Measurements from ENCODE around the gene VEGFB. TPM values are rescaled to one million over a fixed set of nuclear protein-coding genes. Genes with fewer than 3 reads are reported as not detected.

Gene VEGFB
- total RNA-seq, 1 experiment from 2014 or later = 101 TPM

DNA sequence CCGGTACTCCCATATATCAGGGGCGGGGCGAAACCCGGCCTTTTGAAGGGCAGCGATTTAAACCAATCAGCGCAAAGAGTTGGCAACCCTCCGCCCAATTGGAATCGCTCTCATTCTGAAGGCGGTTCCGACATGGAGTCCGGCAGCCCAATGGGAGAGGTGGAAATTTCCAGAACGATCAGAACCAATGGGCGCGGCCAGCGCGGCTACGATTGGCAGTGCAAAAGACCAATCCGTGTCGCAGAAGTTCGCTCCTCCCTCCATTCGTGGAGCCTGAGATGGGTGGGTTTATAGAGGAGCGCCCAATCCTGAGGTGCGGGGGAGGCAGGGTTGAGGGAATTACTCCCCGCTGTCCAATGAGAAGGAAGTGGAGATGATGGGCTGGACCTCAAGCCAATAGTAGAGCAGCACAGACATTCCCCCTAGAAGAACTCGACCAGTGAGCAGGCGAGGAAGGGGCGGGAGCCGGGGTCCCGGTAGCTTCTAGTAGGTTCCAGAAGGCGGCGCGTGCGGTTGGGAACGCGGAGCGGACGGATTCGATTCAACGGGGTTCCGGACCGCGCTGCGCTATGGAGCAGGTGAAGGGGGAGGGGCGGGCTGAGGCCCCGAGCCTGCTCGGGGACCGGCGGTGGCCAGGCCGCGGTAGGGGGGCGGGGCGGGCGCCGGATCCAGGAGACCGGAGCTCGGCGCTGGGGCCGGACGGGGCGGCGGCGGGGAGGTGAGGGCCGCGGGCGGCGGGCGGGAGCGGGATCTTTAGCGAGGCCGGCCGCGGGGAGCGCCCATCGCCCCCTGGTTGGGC, 48.5 kb upstream of the VEGFB start, which contains the start of gene STIP1:
STIP1 (plus strand) TSS at position 479 of the 799 bp plus-strand sequence; CDS start at position 570, 91 bp downstream.
- ChIA-PET POLR2A (interaction anchor here (0.6 kb wide), 2 partner anchors 11 to 324 kb away, joined by 5 to 8 read pairs; no protein-coding TSS in a partner anchor), CTCF (interaction anchor here (1.0 to 1.1 kb wide), 2 partner anchors 10 to 23 kb away, joined by 3 read pairs; no protein-coding TSS in a partner anchor)
- TF ChIP-seq SIN3A (IDR thresholded peaks at IDR 0.05; ENCODE audit: borderline replicate concordance, insufficient read depth, low read depth, low read length) (peak; percentile 90; the same call in 1 of the 2 replicates), POLR2AphosphoS5 (IDR thresholded peaks at IDR 0.05; ENCODE audit: low read depth, low read length) (no peak; the same call in 1 of the 2 replicates), TCF7L2 (IDR thresholded peaks at IDR 0.05; ENCODE audit: low read depth, low read length) (0 out of 2 replicates have a peak, but pooled peaks have one; percentile 22)
- TF ChIP-seq, protein P1, sequence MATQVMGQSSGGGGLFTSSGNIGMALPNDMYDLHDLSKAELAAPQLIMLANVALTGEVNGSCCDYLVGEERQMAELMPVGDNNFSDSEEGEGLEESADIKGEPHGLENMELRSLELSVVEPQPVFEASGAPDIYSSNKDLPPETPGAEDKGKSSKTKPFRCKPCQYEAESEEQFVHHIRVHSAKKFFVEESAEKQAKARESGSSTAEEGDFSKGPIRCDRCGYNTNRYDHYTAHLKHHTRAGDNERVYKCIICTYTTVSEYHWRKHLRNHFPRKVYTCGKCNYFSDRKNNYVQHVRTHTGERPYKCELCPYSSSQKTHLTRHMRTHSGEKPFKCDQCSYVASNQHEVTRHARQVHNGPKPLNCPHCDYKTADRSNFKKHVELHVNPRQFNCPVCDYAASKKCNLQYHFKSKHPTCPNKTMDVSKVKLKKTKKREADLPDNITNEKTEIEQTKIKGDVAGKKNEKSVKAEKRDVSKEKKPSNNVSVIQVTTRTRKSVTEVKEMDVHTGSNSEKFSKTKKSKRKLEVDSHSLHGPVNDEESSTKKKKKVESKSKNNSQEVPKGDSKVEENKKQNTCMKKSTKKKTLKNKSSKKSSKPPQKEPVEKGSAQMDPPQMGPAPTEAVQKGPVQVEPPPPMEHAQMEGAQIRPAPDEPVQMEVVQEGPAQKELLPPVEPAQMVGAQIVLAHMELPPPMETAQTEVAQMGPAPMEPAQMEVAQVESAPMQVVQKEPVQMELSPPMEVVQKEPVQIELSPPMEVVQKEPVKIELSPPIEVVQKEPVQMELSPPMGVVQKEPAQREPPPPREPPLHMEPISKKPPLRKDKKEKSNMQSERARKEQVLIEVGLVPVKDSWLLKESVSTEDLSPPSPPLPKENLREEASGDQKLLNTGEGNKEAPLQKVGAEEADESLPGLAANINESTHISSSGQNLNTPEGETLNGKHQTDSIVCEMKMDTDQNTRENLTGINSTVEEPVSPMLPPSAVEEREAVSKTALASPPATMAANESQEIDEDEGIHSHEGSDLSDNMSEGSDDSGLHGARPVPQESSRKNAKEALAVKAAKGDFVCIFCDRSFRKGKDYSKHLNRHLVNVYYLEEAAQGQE (IDR thresholded peaks at IDR 0.05; ENCODE audit: insufficient read depth in 1 of 2, low read depth in 2 of 2, low read length in 1 of 2) = no peak
- DNase-seq (ENCODE audit: low read depth, low spot score) (peak; percentile 100), ATAC-seq (peak; percentile 91)
- H3K27ac ChIP-seq (ENCODE audit: low read length) = peak within 1 kb of the TSS; percentile 98
- no peaks in the 10 kb centered on the region for H3K9me3 ChIP-seq (ENCODE audit: control insufficient read depth, insufficient read depth, low read depth, low read length)
- intact Hi-C loops (cut with micrococcal nuclease; ENCODE audit: unreplicated experiment) = no loop called here
- peaks cover 39% of the 10 kb centered on the region for H3K4me1 ChIP-seq (ENCODE audit: control insufficient read depth, insufficient read depth, low read length)
- no peaks in the 10 kb centered on the region for H3K27me3 ChIP-seq (ENCODE audit: control insufficient read depth, insufficient read depth, low read length)
- in situ Hi-C loops (cut with HindIII; ENCODE audit: low pct_unique_long_range_greater_than_20kb, low sequenced_read_pairs) = no loop called here
- peak within 1 kb of the TSS; percentile 83 to 90; a peak in 3 of 4 replicates for H3K4me3 ChIP-seq (ENCODE audit: low read depth in 2 of 2, low read length in 2 of 2)
- BruUV-seq (replicated peaks) = no TSS peak
- H3K36me3 ChIP-seq (ENCODE audit: control insufficient read depth, insufficient read depth, low read length) = peaks cover 4% of the 10 kb centered on the region; the same call in 1 of the 2 replicates

DNA sequence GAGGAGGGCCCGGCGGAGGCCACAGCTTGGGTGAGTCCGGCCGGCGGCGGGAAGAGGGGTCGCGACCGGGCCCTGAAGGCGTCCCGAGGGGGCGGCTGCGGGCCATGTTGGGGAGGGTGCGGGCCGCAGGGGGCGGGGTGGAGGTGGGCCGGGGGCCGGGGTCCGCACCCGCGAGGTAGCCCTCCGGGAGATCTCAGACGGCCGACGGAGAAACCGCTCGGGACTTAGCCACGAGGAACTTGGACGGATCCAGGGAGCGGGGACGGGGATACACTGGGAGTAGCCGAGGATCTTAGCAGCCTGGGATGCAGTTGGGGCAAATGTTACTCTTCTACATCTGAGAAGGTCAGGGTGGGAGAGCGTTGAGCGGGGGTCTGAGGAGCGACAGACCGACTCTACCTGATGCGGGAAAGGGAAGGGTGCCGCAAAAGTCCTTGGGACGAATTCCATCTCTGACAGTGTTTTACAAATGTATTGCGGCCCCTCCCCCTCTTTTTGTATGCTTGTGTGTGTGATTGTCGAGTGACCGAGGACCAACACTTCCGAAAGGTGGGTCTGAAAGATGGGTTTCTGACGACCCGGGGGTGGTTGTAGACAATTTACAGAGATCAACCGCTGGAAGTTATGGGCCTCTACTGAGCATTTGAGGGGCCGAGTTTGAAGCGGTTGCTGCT, 47.8 kb upstream of the VEGFB start:
- ChIA-PET POLR2A (no interaction called here), CTCF (no interaction called here)
- no peak for DNase-seq (ENCODE audit: low read depth, low spot score)
- Histone ChIP-seq H3K27me3 (ENCODE audit: control insufficient read depth, insufficient read depth, low read length) (no peaks in the 10 kb centered on the region), H3K4me3 (ENCODE audit: low read depth in 2 of 2, low read length in 2 of 2) (no peak overlapping the region), H3K9me3 (ENCODE audit: control insufficient read depth, insufficient read depth, low read depth, low read length) (no peaks in the 10 kb centered on the region), H3K27ac (ENCODE audit: low read length) (no peak overlapping the region), H3K4me1 (ENCODE audit: control insufficient read depth, insufficient read depth, low read length) (peaks cover 32% of the 10 kb centered on the region), H3K36me3 (ENCODE audit: control insufficient read depth, insufficient read depth, low read length) (peaks cover 4% of the 10 kb centered on the region; the same call in 1 of the 2 replicates)
- intact Hi-C loops (cut with micrococcal nuclease; ENCODE audit: unreplicated experiment) = no loop called here
- no peak for ATAC-seq
- TF ChIP-seq, protein P2, sequence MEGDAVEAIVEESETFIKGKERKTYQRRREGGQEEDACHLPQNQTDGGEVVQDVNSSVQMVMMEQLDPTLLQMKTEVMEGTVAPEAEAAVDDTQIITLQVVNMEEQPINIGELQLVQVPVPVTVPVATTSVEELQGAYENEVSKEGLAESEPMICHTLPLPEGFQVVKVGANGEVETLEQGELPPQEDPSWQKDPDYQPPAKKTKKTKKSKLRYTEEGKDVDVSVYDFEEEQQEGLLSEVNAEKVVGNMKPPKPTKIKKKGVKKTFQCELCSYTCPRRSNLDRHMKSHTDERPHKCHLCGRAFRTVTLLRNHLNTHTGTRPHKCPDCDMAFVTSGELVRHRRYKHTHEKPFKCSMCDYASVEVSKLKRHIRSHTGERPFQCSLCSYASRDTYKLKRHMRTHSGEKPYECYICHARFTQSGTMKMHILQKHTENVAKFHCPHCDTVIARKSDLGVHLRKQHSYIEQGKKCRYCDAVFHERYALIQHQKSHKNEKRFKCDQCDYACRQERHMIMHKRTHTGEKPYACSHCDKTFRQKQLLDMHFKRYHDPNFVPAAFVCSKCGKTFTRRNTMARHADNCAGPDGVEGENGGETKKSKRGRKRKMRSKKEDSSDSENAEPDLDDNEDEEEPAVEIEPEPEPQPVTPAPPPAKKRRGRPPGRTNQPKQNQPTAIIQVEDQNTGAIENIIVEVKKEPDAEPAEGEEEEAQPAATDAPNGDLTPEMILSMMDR (IDR thresholded peaks at IDR 0.05) = no peak
- no peak for TF ChIP-seq SIN3A (IDR thresholded peaks at IDR 0.05; ENCODE audit: borderline replicate concordance, insufficient read depth, low read depth, low read length)
- TF ChIP-seq POLR2AphosphoS5 (IDR thresholded peaks at IDR 0.05; ENCODE audit: low read depth, low read length) = no peak
- TF ChIP-seq, protein P1 (IDR thresholded peaks at IDR 0.05; ENCODE audit: insufficient read depth in 1 of 2, low read depth in 2 of 2, low read length in 1 of 2) = no peak
- TF ChIP-seq TCF7L2 (IDR thresholded peaks at IDR 0.05; ENCODE audit: low read depth, low read length) = no peak
- BruUV-seq (replicated peaks) = no TSS peak
- in situ Hi-C loops (cut with HindIII; ENCODE audit: low pct_unique_long_range_greater_than_20kb, low sequenced_read_pairs) = no loop called here

Data from Panc1 (cell line).